ENCODE results near the gene PCCA.

PCCA gene

GRCh38 chr13:100340865-100341264 lies 252.0 kb downstream of the PCCA start:
- no peaks in the 10 kb centered on the region for H3K36me3 ChIP-seq (ENCODE audit: insufficient read depth, insufficient read length, low read length)
- H3K9me3 ChIP-seq (ENCODE audit: insufficient read depth, low read length) = no peaks in the 10 kb centered on the region
- H3K4me1 ChIP-seq (ENCODE audit: insufficient read depth, insufficient read length) = no peaks in the 10 kb centered on the region
- TF ChIP-seq ZNF274 (IDR thresholded peaks at IDR 0.05; ENCODE audit: low read depth, low read length) = no peak
- TF ChIP-seq SUZ12 (IDR thresholded peaks at IDR 0.05; ENCODE audit: extremely low read depth, insufficient read depth, insufficient read length) = no peak
- TF ChIP-seq YY1 (IDR thresholded peaks at IDR 0.05; ENCODE audit: insufficient read depth, insufficient read length) = no peak
- no peak overlapping the region for H3K4me3 ChIP-seq (ENCODE audit: insufficient read length, low read depth)
- no peak for DNase-seq (ENCODE audit: low read depth, low spot score)
- no peaks in the 10 kb centered on the region for H3K27me3 ChIP-seq (ENCODE audit: insufficient read depth, insufficient read length)
- no peak overlapping the region for H3K9ac ChIP-seq (ENCODE audit: insufficient read length, low read depth)

- Histone ChIP-seq H3K27me3 (ENCODE audit: insufficient read depth, insufficient read length) (no peaks in the 10 kb centered on the region), H3K4me3 (ENCODE audit: insufficient read length, low read depth) (no peak overlapping the region), H3K9me3 (ENCODE audit: insufficient read depth, low read length) (no peaks in the 10 kb centered on the region), H3K9ac (ENCODE audit: insufficient read length, low read depth) (no peak overlapping the region), H3K4me1 (ENCODE audit: insufficient read depth, insufficient read length) (no peaks in the 10 kb centered on the region), H3K36me3 (ENCODE audit: insufficient read depth, insufficient read length, low read length) (no peaks in the 10 kb centered on the region)
- no peak for DNase-seq (ENCODE audit: low read depth, low spot score)
- TF ChIP-seq ZNF274 (IDR thresholded peaks at IDR 0.05; ENCODE audit: low read depth, low read length) (no peak), SUZ12 (IDR thresholded peaks at IDR 0.05; ENCODE audit: extremely low read depth, insufficient read depth, insufficient read length) (no peak), YY1 (IDR thresholded peaks at IDR 0.05; ENCODE audit: insufficient read depth, insufficient read length) (no peak)
Observed at GRCh38 chr13:100341327-100341726, 252.4 kb downstream of the PCCA start.

GRCh38 chr13:100344544-100344943 lies 255.7 kb downstream of the PCCA start:
- H3K27me3 ChIP-seq (ENCODE audit: insufficient read depth, insufficient read length) = no peaks in the 10 kb centered on the region
- H3K4me3 ChIP-seq (ENCODE audit: insufficient read length, low read depth) = no peak overlapping the region
- no peak overlapping the region for H3K9ac ChIP-seq (ENCODE audit: insufficient read length, low read depth)
- no peak for TF ChIP-seq ZNF274 (IDR thresholded peaks at IDR 0.05; ENCODE audit: low read depth, low read length)
- no peak for TF ChIP-seq YY1 (IDR thresholded peaks at IDR 0.05; ENCODE audit: insufficient read depth, insufficient read length)
- TF ChIP-seq SUZ12 (IDR thresholded peaks at IDR 0.05; ENCODE audit: extremely low read depth, insufficient read depth, insufficient read length) = no peak
- H3K4me1 ChIP-seq (ENCODE audit: insufficient read depth, insufficient read length) = no peaks in the 10 kb centered on the region
- DNase-seq (ENCODE audit: low read depth, low spot score) = no peak
- no peaks in the 10 kb centered on the region for H3K9me3 ChIP-seq (ENCODE audit: insufficient read depth, low read length)
- H3K36me3 ChIP-seq (ENCODE audit: insufficient read depth, insufficient read length, low read length) = no peaks in the 10 kb centered on the region

GRCh38 chr13:100347968-100348367 lies 259.1 kb downstream of the PCCA start:
- Histone ChIP-seq H3K9ac (ENCODE audit: insufficient read length, low read depth) (no peak overlapping the region), H3K4me3 (ENCODE audit: insufficient read length, low read depth) (no peak overlapping the region), H3K9me3 (ENCODE audit: insufficient read depth, low read length) (no peaks in the 10 kb centered on the region), H3K4me1 (ENCODE audit: insufficient read depth, insufficient read length) (no peaks in the 10 kb centered on the region), H3K36me3 (ENCODE audit: insufficient read depth, insufficient read length, low read length) (no peaks in the 10 kb centered on the region), H3K27me3 (ENCODE audit: insufficient read depth, insufficient read length) (no peaks in the 10 kb centered on the region)
- no peak for TF ChIP-seq ZNF274 (IDR thresholded peaks at IDR 0.05; ENCODE audit: low read depth, low read length)
- no peak for TF ChIP-seq YY1 (IDR thresholded peaks at IDR 0.05; ENCODE audit: insufficient read depth, insufficient read length)
- no peak for TF ChIP-seq SUZ12 (IDR thresholded peaks at IDR 0.05; ENCODE audit: extremely low read depth, insufficient read depth, insufficient read length)
- DNase-seq (ENCODE audit: low read depth, low spot score) = no peak

GRCh38 chr13:100349594-100349993 lies 260.7 kb downstream of the PCCA start:
- H3K27me3 ChIP-seq (ENCODE audit: insufficient read depth, insufficient read length) = no peaks in the 10 kb centered on the region
- DNase-seq (ENCODE audit: low read depth, low spot score) = no peak
- H3K4me3 ChIP-seq (ENCODE audit: insufficient read length, low read depth) = no peak overlapping the region
- no peaks in the 10 kb centered on the region for H3K36me3 ChIP-seq (ENCODE audit: insufficient read depth, insufficient read length, low read length)
- no peaks in the 10 kb centered on the region for H3K4me1 ChIP-seq (ENCODE audit: insufficient read depth, insufficient read length)
- H3K9ac ChIP-seq (ENCODE audit: insufficient read length, low read depth) = no peak overlapping the region
- H3K9me3 ChIP-seq (ENCODE audit: insufficient read depth, low read length) = no peaks in the 10 kb centered on the region
- TF ChIP-seq ZNF274 (IDR thresholded peaks at IDR 0.05; ENCODE audit: low read depth, low read length) (no peak), YY1 (IDR thresholded peaks at IDR 0.05; ENCODE audit: insufficient read depth, insufficient read length) (no peak), SUZ12 (IDR thresholded peaks at IDR 0.05; ENCODE audit: extremely low read depth, insufficient read depth, insufficient read length) (no peak)

GRCh38 chr13:100350601-100351000 lies 261.7 kb downstream of the PCCA start:
- no peak overlapping the region for H3K4me3 ChIP-seq (ENCODE audit: insufficient read length, low read depth)
- H3K9ac ChIP-seq (ENCODE audit: insufficient read length, low read depth) = no peak overlapping the region
- H3K36me3 ChIP-seq (ENCODE audit: insufficient read depth, insufficient read length, low read length) = no peaks in the 10 kb centered on the region
- no peak for TF ChIP-seq SUZ12 (IDR thresholded peaks at IDR 0.05; ENCODE audit: extremely low read depth, insufficient read depth, insufficient read length)
- no peak for TF ChIP-seq ZNF274 (IDR thresholded peaks at IDR 0.05; ENCODE audit: low read depth, low read length)
- TF ChIP-seq YY1 (IDR thresholded peaks at IDR 0.05; ENCODE audit: insufficient read depth, insufficient read length) = no peak
- no peak for DNase-seq (ENCODE audit: low read depth, low spot score)
- H3K9me3 ChIP-seq (ENCODE audit: insufficient read depth, low read length) = no peaks in the 10 kb centered on the region
- no peaks in the 10 kb centered on the region for H3K27me3 ChIP-seq (ENCODE audit: insufficient read depth, insufficient read length)
- no peaks in the 10 kb centered on the region for H3K4me1 ChIP-seq (ENCODE audit: insufficient read depth, insufficient read length)

- no peak overlapping the region for H3K9ac ChIP-seq (ENCODE audit: insufficient read length, low read depth)
- no peak overlapping the region for H3K4me3 ChIP-seq (ENCODE audit: insufficient read length, low read depth)
- no peaks in the 10 kb centered on the region for H3K9me3 ChIP-seq (ENCODE audit: insufficient read depth, low read length)
- TF ChIP-seq YY1 (IDR thresholded peaks at IDR 0.05; ENCODE audit: insufficient read depth, insufficient read length) (no peak), ZNF274 (IDR thresholded peaks at IDR 0.05; ENCODE audit: low read depth, low read length) (no peak), SUZ12 (IDR thresholded peaks at IDR 0.05; ENCODE audit: extremely low read depth, insufficient read depth, insufficient read length) (no peak)
- DNase-seq (ENCODE audit: low read depth, low spot score) = no peak
- H3K36me3 ChIP-seq (ENCODE audit: insufficient read depth, insufficient read length, low read length) = no peaks in the 10 kb centered on the region
- H3K4me1 ChIP-seq (ENCODE audit: insufficient read depth, insufficient read length) = no peaks in the 10 kb centered on the region
- H3K27me3 ChIP-seq (ENCODE audit: insufficient read depth, insufficient read length) = no peaks in the 10 kb centered on the region
Observed at GRCh38 chr13:100356426-100356825, 267.5 kb downstream of the PCCA start.
